ENCODE results near the gene SDHB.

The SDHB gene

DNA sequence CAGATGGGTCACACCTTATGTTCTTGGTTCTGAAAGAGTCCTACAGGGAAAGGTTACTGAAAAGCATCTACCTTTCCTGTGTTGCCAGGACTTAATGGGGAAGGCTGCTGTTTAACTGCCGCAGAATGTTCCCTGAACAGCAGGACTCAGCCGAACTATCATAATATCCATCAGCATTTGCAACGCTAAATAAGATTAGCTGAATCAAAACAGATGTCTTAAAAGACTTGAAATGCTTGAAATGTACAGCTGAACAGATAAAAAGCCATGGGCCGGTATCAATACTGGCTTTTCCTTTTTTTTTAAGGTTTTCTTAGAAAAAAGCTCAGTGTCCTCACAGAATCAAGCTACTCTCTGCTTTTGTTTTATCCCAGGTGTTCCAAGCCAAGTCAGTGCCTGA lies 22.4 kb downstream of the SDHB start:
- Histone ChIP-seq H3K9ac (ENCODE audit: low read depth in 1 of 2, low read length in 2 of 2) (no peak overlapping the region), H3K4me1 (ENCODE audit: control insufficient read depth in 2 of 2, insufficient read depth in 2 of 2, low read length in 2 of 2) (no peaks in the 10 kb centered on the region), H3K27me3 (ENCODE audit: control insufficient read depth in 2 of 2, insufficient read depth in 2 of 2, low read length in 2 of 2) (no peaks in the 10 kb centered on the region), H3K36me3 (ENCODE audit: control insufficient read depth in 2 of 2, insufficient read depth in 2 of 2, low read length in 2 of 2) (peaks cover 46 to 54% of the 10 kb centered on the region in 2 donors), H3K4me3 (ENCODE audit: low read length in 2 of 2) (no peak overlapping the region), H3K9me3 (ENCODE audit: control insufficient read depth in 2 of 2, low read length in 2 of 2) (no peaks in the 10 kb centered on the region), H3K27ac (ENCODE audit: low read depth in 2 of 2, low read length in 2 of 2) (no peak overlapping the region)

DNA sequence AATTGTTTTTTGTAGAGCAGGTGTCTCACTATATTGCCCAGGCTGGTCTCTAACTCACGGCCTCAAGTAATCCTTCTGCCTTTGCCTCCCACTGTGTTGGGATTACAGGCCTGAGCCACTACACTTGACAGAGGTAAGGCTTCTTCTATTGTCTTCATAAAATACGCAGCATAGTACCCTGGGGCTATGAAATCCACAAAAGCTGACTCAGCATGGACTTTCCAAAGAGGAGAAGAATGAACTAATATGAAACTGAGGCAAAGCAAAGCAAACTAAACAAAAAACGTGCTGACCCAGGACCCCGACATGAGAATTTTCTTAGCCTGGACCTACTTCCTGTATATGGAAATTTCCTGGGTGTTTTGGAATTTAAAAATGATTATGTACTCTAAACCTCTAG lies 23.6 kb downstream of the SDHB start:
- Histone ChIP-seq H3K36me3 (ENCODE audit: control insufficient read depth in 2 of 2, insufficient read depth in 2 of 2, low read length in 2 of 2) (peaks cover 55 to 64% of the 10 kb centered on the region in 2 donors), H3K9ac (ENCODE audit: low read depth in 1 of 2, low read length in 2 of 2) (no peak overlapping the region), H3K9me3 (ENCODE audit: control insufficient read depth in 2 of 2, low read length in 2 of 2) (no peaks in the 10 kb centered on the region), H3K4me1 (ENCODE audit: control insufficient read depth in 2 of 2, insufficient read depth in 2 of 2, low read length in 2 of 2) (no peaks in the 10 kb centered on the region), H3K27me3 (ENCODE audit: control insufficient read depth in 2 of 2, insufficient read depth in 2 of 2, low read length in 2 of 2) (no peaks in the 10 kb centered on the region), H3K27ac (ENCODE audit: low read depth in 2 of 2, low read length in 2 of 2) (no peak overlapping the region), H3K4me3 (ENCODE audit: low read length in 2 of 2) (no peak overlapping the region)

DNA sequence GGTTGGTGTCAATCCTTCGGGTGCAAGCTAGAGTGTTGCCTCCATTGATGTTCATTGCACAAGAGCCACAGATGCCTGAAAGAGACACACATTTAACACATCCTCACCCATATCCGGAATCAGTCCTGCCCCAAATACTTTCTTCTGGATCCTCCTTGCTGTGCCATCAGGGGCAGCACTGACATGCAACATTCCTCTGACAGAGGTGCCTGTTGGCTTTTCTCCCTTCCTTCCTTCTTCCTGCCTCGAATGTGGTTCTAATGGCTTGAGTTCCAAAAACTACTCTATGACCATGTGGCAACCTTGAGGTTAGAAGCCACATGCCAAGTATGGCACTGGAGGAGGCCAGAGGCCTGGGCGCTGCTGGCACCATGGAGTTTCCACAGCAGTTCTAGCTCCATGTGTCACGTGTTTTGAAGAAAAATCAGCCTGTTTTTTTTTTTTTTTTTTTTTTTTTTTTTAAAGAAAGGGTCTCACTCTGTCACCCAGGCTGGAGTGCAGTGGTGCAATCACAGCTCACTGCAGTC lies 25.1 kb downstream of the SDHB start:
- Histone ChIP-seq H3K36me3 (ENCODE audit: control insufficient read depth in 2 of 2, insufficient read depth in 2 of 2, low read length in 2 of 2) (peaks cover 69 to 75% of the 10 kb centered on the region in 2 donors), H3K4me1 (ENCODE audit: control insufficient read depth in 2 of 2, insufficient read depth in 2 of 2, low read length in 2 of 2) (no peaks in the 10 kb centered on the region), H3K27ac (ENCODE audit: low read depth in 2 of 2, low read length in 2 of 2) (no peak overlapping the region), H3K27me3 (ENCODE audit: control insufficient read depth in 2 of 2, insufficient read depth in 2 of 2, low read length in 2 of 2) (no peaks in the 10 kb centered on the region), H3K9me3 (ENCODE audit: control insufficient read depth in 2 of 2, low read length in 2 of 2) (no peaks in the 10 kb centered on the region), H3K4me3 (ENCODE audit: low read length in 2 of 2) (no peak overlapping the region), H3K9ac (ENCODE audit: low read depth in 1 of 2, low read length in 2 of 2) (no peak overlapping the region)

DNA sequence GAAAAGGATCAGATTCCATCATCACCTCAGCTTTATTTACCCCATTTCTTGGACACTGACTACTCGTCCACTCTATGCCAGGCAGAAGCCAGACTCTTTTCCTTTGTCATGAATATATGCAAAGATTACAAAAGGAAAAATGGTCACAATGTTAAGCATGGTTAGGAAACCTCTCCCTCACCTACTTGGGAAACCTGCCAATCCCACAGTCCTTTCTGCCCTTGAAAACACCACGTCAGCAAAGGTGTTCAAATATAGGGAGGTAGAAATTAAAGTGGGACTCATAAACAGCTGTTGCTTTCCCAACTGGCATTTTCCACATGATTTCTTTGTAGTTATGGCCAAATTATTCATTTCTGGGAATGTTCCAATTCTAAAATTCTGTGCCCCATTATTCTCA lies 25.9 kb downstream of the SDHB start:
- Histone ChIP-seq H3K4me3 (ENCODE audit: low read length in 2 of 2) (no peak overlapping the region), H3K9me3 (ENCODE audit: control insufficient read depth in 2 of 2, low read length in 2 of 2) (no peaks in the 10 kb centered on the region), H3K36me3 (ENCODE audit: control insufficient read depth in 2 of 2, insufficient read depth in 2 of 2, low read length in 2 of 2) (peaks cover 71 to 75% of the 10 kb centered on the region in 2 donors), H3K4me1 (ENCODE audit: control insufficient read depth in 2 of 2, insufficient read depth in 2 of 2, low read length in 2 of 2) (no peaks in the 10 kb centered on the region), H3K27me3 (ENCODE audit: control insufficient read depth in 2 of 2, insufficient read depth in 2 of 2, low read length in 2 of 2) (no peaks in the 10 kb centered on the region), H3K9ac (ENCODE audit: low read depth in 1 of 2, low read length in 2 of 2) (no peak overlapping the region), H3K27ac (ENCODE audit: low read depth in 2 of 2, low read length in 2 of 2) (no peak overlapping the region)

DNA sequence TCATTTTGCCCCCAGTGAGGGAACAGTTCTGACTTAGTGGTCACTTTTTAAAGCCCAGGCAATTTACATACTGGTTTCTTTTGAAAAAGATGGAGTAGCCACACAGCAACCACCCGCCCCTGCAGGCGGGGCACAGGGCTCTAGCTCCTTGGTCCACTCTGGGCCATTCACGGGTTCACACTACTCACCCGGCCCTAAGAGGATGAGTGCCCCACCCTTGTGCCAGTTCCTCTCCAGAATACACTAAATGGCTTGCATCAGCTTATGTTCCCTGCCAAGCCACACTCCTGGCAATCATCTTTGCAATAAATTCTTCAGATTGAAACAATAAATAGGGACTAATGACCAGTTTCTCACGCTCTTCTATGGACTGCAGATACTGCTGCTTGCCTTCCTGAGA lies 26.4 kb downstream of the SDHB start:
- Histone ChIP-seq H3K27ac (ENCODE audit: low read depth in 2 of 2, low read length in 2 of 2) (no peak overlapping the region), H3K27me3 (ENCODE audit: control insufficient read depth in 2 of 2, insufficient read depth in 2 of 2, low read length in 2 of 2) (no peaks in the 10 kb centered on the region), H3K9ac (ENCODE audit: low read depth in 1 of 2, low read length in 2 of 2) (no peak overlapping the region), H3K9me3 (ENCODE audit: control insufficient read depth in 2 of 2, low read length in 2 of 2) (no peaks in the 10 kb centered on the region), H3K4me3 (ENCODE audit: low read length in 2 of 2) (no peak overlapping the region), H3K36me3 (ENCODE audit: control insufficient read depth in 2 of 2, insufficient read depth in 2 of 2, low read length in 2 of 2) (peaks cover 71 to 75% of the 10 kb centered on the region in 2 donors), H3K4me1 (ENCODE audit: control insufficient read depth in 2 of 2, insufficient read depth in 2 of 2, low read length in 2 of 2) (no peaks in the 10 kb centered on the region)

DNA sequence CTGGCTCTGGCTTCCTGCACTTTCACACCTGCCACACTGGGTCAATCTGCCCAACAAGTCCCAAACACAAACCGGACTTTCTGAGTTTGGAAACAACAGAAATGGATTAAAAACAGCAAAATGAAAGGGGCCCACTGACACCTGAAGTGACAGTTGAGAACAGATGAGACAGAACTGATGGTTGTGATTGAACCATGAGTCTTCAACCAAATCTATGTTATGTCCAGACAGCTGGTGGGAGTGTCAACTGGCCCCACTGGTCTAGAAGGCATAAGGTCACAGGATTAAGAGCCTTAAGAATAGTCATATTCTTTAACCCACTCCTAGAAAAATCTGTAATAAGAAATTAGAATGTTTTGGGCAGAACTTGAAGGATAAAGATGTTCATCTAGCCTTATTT lies 29.1 kb downstream of the SDHB start:
- Histone ChIP-seq H3K36me3 (ENCODE audit: control insufficient read depth in 2 of 2, insufficient read depth in 2 of 2, low read length in 2 of 2) (peaks cover 83 to 91% of the 10 kb centered on the region in 2 donors), H3K9me3 (ENCODE audit: control insufficient read depth in 2 of 2, low read length in 2 of 2) (no peaks in the 10 kb centered on the region)

DNA sequence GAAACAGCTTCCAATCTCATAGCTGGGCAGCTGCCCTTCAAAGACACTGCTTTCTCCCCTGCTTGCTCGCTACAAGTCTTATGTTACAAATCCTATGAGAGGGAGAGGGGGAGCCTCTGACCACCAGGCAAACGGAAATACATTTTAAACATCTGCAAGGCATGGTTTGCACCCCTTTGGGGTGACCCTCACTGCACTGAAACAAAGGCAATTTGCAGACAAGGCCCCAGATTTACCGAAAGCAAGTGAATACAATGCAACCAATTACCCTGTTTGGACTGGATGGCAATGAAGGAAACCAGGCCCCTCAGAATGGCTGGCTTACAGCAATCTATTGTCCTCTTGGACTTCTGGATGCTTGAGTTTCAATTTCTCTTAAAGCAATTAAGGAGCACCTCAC lies 30.3 kb downstream of the SDHB start:
- no peaks in the 10 kb centered on the region for H3K27me3 ChIP-seq (ENCODE audit: control insufficient read depth in 2 of 2, insufficient read depth in 2 of 2, low read length in 2 of 2)
- peaks cover 88 to 93% of the 10 kb centered on the region in 2 donors for H3K36me3 ChIP-seq (ENCODE audit: control insufficient read depth in 2 of 2, insufficient read depth in 2 of 2, low read length in 2 of 2)
- H3K4me1 ChIP-seq (ENCODE audit: control insufficient read depth in 2 of 2, insufficient read depth in 2 of 2, low read length in 2 of 2) = no peaks in the 10 kb centered on the region
- H3K4me3 ChIP-seq (ENCODE audit: low read length in 2 of 2) = no peak overlapping the region
- no peak overlapping the region for H3K27ac ChIP-seq (ENCODE audit: low read depth in 2 of 2, low read length in 2 of 2)
- no peak overlapping the region for H3K9ac ChIP-seq (ENCODE audit: low read depth in 1 of 2, low read length in 2 of 2)
- no peaks in the 10 kb centered on the region for H3K9me3 ChIP-seq (ENCODE audit: control insufficient read depth in 2 of 2, low read length in 2 of 2)

More for the DNA sequence above, 29.1 kb downstream of the SDHB start:
- no peak overlapping the region for H3K4me3 ChIP-seq (ENCODE audit: low read length in 2 of 2)
- H3K4me1 ChIP-seq (ENCODE audit: control insufficient read depth in 2 of 2, insufficient read depth in 2 of 2, low read length in 2 of 2) = no peaks in the 10 kb centered on the region
- H3K9ac ChIP-seq (ENCODE audit: low read depth in 1 of 2, low read length in 2 of 2) = no peak overlapping the region
- no peaks in the 10 kb centered on the region for H3K27me3 ChIP-seq (ENCODE audit: control insufficient read depth in 2 of 2, insufficient read depth in 2 of 2, low read length in 2 of 2)
- no peak overlapping the region for H3K27ac ChIP-seq (ENCODE audit: low read depth in 2 of 2, low read length in 2 of 2)

DNA sequence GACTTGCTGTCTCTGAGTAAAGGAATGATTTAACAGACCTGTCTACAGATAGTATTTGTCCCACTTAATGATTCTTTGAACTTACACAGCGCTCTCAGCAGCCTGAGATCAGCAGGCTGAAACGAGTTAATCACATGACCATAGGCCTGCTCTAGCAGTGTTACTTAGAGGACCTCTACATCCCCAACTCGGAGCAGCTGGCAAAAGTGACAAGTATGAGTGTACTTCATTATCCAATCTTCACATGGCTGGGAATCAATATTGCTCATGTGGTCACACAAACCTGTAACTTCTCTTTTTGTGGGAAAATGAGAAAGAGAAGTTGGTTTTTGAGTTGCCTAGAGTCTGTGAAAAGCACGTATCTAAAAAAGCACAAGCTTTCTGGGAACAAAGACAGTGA lies 30.7 kb downstream of the SDHB start:
- no peaks in the 10 kb centered on the region for H3K27me3 ChIP-seq (ENCODE audit: control insufficient read depth in 2 of 2, insufficient read depth in 2 of 2, low read length in 2 of 2)
- no peak overlapping the region for H3K27ac ChIP-seq (ENCODE audit: low read depth in 2 of 2, low read length in 2 of 2)
- no peak overlapping the region for H3K4me3 ChIP-seq (ENCODE audit: low read length in 2 of 2)
- peaks cover 88 to 92% of the 10 kb centered on the region in 2 donors for H3K36me3 ChIP-seq (ENCODE audit: control insufficient read depth in 2 of 2, insufficient read depth in 2 of 2, low read length in 2 of 2)
- no peaks in the 10 kb centered on the region for H3K4me1 ChIP-seq (ENCODE audit: control insufficient read depth in 2 of 2, insufficient read depth in 2 of 2, low read length in 2 of 2)
- H3K9me3 ChIP-seq (ENCODE audit: control insufficient read depth in 2 of 2, low read length in 2 of 2) = no peaks in the 10 kb centered on the region
- H3K9ac ChIP-seq (ENCODE audit: low read depth in 1 of 2, low read length in 2 of 2) = no peak overlapping the region

DNA sequence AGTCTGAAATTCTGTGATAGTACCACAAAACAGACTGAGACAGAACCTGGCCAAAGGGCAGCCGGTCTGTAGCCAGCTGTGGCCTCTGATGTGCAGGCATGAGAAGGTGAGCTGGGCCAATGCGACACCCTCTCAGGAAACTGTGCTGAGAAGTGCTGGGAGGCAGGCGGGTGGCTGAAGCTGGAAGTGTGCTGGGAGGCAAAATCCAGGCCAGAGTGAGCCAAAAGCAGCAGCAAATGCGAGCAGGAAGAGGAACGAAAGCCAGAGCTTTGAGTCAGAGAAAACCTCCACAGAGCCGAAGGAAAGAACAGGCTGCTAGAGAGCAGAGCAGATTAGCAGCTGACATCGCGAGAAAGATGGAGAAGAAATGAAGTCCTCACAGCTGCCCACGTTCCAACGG lies 31.9 kb downstream of the SDHB start:
- no peak overlapping the region for H3K27ac ChIP-seq (ENCODE audit: low read depth in 2 of 2, low read length in 2 of 2)
- H3K4me3 ChIP-seq (ENCODE audit: low read length in 2 of 2) = no peak overlapping the region
- H3K36me3 ChIP-seq (ENCODE audit: control insufficient read depth in 2 of 2, insufficient read depth in 2 of 2, low read length in 2 of 2) = peaks cover 79 to 84% of the 10 kb centered on the region in 2 donors
- no peaks in the 10 kb centered on the region for H3K4me1 ChIP-seq (ENCODE audit: control insufficient read depth in 2 of 2, insufficient read depth in 2 of 2, low read length in 2 of 2)
- H3K9me3 ChIP-seq (ENCODE audit: control insufficient read depth in 2 of 2, low read length in 2 of 2) = no peaks in the 10 kb centered on the region
- no peaks in the 10 kb centered on the region for H3K27me3 ChIP-seq (ENCODE audit: control insufficient read depth in 2 of 2, insufficient read depth in 2 of 2, low read length in 2 of 2)
- no peak overlapping the region for H3K9ac ChIP-seq (ENCODE audit: low read depth in 1 of 2, low read length in 2 of 2)

DNA sequence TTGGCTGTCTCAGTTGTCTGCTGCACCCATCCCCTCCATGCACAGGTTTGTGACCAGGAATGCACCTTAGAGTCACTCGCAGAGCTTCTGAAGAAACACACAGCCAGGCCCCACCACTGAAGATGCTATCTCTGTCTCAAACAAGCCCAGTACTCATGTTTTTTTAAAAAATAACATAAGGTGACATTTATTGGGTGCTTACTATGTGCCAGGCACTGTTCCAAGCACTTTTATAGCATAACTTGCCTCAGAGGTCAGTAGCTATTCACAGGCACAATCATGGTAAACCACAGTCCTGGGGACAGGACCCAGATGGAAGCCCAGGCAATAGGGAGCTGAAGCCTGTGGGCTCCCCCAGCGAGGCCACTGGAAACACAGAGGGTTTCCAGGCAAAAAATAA lies 33.3 kb downstream of the SDHB start:
- Histone ChIP-seq H3K27ac (ENCODE audit: low read depth in 2 of 2, low read length in 2 of 2) (no peak overlapping the region), H3K36me3 (ENCODE audit: control insufficient read depth in 2 of 2, insufficient read depth in 2 of 2, low read length in 2 of 2) (peaks cover 68 to 74% of the 10 kb centered on the region in 2 donors), H3K9me3 (ENCODE audit: control insufficient read depth in 2 of 2, low read length in 2 of 2) (no peaks in the 10 kb centered on the region), H3K9ac (ENCODE audit: low read depth in 1 of 2, low read length in 2 of 2) (no peak overlapping the region), H3K4me3 (ENCODE audit: low read length in 2 of 2) (no peak overlapping the region), H3K4me1 (ENCODE audit: control insufficient read depth in 2 of 2, insufficient read depth in 2 of 2, low read length in 2 of 2) (no peaks in the 10 kb centered on the region), H3K27me3 (ENCODE audit: control insufficient read depth in 2 of 2, insufficient read depth in 2 of 2, low read length in 2 of 2) (no peaks in the 10 kb centered on the region)

DNA sequence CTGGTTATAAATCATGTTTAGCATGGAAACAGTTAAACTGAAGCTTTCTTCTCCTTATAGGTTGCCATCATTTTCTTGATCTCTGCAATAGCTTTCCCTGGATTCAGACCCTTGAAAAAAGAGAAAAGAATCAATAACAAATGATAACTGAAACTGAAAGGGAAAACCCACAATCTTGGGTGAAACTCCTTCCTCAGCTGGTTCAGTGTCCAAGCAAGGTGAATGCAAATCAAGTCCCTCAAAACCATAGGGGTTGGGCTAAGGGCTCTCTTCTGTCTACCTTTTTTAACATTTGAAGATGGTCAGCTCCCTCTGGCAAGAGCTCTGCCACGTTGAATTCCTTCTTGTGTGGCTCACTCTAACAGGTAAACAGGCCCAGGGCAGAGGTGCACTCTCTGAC lies 35.0 kb downstream of the SDHB start:
- Histone ChIP-seq H3K4me3 (ENCODE audit: low read length in 2 of 2) (no peak overlapping the region), H3K9ac (ENCODE audit: low read depth in 1 of 2, low read length in 2 of 2) (no peak overlapping the region), H3K9me3 (ENCODE audit: control insufficient read depth in 2 of 2, low read length in 2 of 2) (no peaks in the 10 kb centered on the region), H3K27me3 (ENCODE audit: control insufficient read depth in 2 of 2, insufficient read depth in 2 of 2, low read length in 2 of 2) (no peaks in the 10 kb centered on the region), H3K36me3 (ENCODE audit: control insufficient read depth in 2 of 2, insufficient read depth in 2 of 2, low read length in 2 of 2) (peaks cover 55 to 58% of the 10 kb centered on the region in 2 donors), H3K27ac (ENCODE audit: low read depth in 2 of 2, low read length in 2 of 2) (no peak overlapping the region), H3K4me1 (ENCODE audit: control insufficient read depth in 2 of 2, insufficient read depth in 2 of 2, low read length in 2 of 2) (no peaks in the 10 kb centered on the region)
